CD14-positive monocyte (primary cell): ENCODE data around the gene FREM1. TPM values are rescaled to one million over a fixed set of nuclear protein-coding genes. Genes with fewer than 3 reads are reported as not detected.

ENCODE experiments used
- DNase-seq, 3 donors: peaks; one replicate each; pipeline ENCODE4 v3.0.0-alpha.2; 2011 to 2022
- H2AFZ ChIP-seq: 2 replicates; pipeline ENCODE4 v1.6.0; 2012; ENCODE audit warnings: mild to moderate bottlenecking, low read depth, low read length, inconsistent platforms; ENCODE audit not compliant: insufficient read depth, poor library complexity, severe bottlenecking
- H3K27ac ChIP-seq, 2 donors: 1 replicate in 1 of 2; 2 replicates in 1 of 2; pipeline ENCODE4 v1.5.1; 2012 to 2013; ENCODE audit warnings: low read length in 2 of 2, control low read depth in 1 of 2, inconsistent platforms in 1 of 2, low read depth in 1 of 2, mild to moderate bottlenecking in 1 of 2
- H3K27me3 ChIP-seq, 2 donors: one replicate each; pipeline versions ENCODE4 v1.6.0 to v1.6.1; 2011 to 2013; ENCODE audit warnings: low read length in 2 of 2; ENCODE audit not compliant: control insufficient read depth in 2 of 2, insufficient read depth in 2 of 2
- H3K36me3 ChIP-seq, 2 donors: replicated peaks in 1 of 2; 1 replicate in 1 of 2; 2 replicates in 1 of 2; pipeline versions ENCODE4 v1.5.1 to v1.6.1; 2012 to 2013; ENCODE audit warnings: low read length in 2 of 2, control low read depth in 1 of 2, inconsistent platforms in 1 of 2, mild to moderate bottlenecking in 1 of 2; ENCODE audit not compliant: insufficient read depth in 2 of 2, control insufficient read depth in 1 of 2
- H3K4me1 ChIP-seq, 2 donors: 1 replicate in 1 of 2; 2 replicates in 1 of 2; pipeline versions ENCODE4 v1.5.1 to v1.6.1; 2012 to 2013; ENCODE audit warnings: low read length in 2 of 2, control low read depth in 1 of 2, inconsistent platforms in 1 of 2, mild to moderate bottlenecking in 1 of 2, moderate library complexity in 1 of 2; ENCODE audit not compliant: insufficient read depth in 2 of 2, control insufficient read depth in 1 of 2
- H3K4me2 ChIP-seq: replicated peaks from 2 replicates; pipeline ENCODE3; 2012; ENCODE audit warnings: low read length, moderate library complexity, mild to moderate bottlenecking; ENCODE audit not compliant: poor library complexity, severe bottlenecking; ENCODE audit errors: extremely low read depth
- H3K4me3 ChIP-seq, 3 experiments: fragments of 200-600 bp in 1 of 3; sonication (generic) in 1 of 3; replicated peaks in 1 of 3; 1 replicate in 2 of 3; 2 replicates in 1 of 3; pipeline ENCODE4 v1.5.1; 2011 to 2013; ENCODE audit warnings: low read length in 3 of 3, mild to moderate bottlenecking in 3 of 3, control low read depth in 2 of 3, low read depth in 2 of 3, inconsistent platforms in 1 of 3, moderate library complexity in 1 of 3
- H3K79me2 ChIP-seq: 2 replicates; pipeline ENCODE4 v1.6.0; 2012; ENCODE audit warnings: mild to moderate bottlenecking, control low read depth, inconsistent platforms, low read length, moderate library complexity; ENCODE audit not compliant: insufficient read depth
- H3K9ac ChIP-seq: 2 replicates; pipeline ENCODE4 v1.6.0; 2017; ENCODE audit warnings: low read length, mild to moderate bottlenecking; ENCODE audit not compliant: insufficient read depth, poor library complexity, severe bottlenecking
- H3K9me3 ChIP-seq, 2 donors: replicated peaks in 1 of 2; 1 replicate in 1 of 2; 2 replicates in 1 of 2; pipeline versions ENCODE4 v1.5.1 to v1.6.1; 2012 to 2013; ENCODE audit warnings: low read length in 2 of 2, control low read depth in 1 of 2; ENCODE audit not compliant: control insufficient read depth in 1 of 2, insufficient read depth in 1 of 2
- H4K20me1 ChIP-seq: 2 replicates; pipeline ENCODE4 v1.6.0; 2012; ENCODE audit warnings: mild to moderate bottlenecking, low read length, control low read depth, moderate library complexity; ENCODE audit not compliant: insufficient read depth
- H3K27ac Mint-ChIP-seq, 7 donors: one replicate each; pipeline ENCODE4 v1.8.0; 2020; ENCODE audit warnings: mild to moderate bottlenecking in 7 of 7, mixed read lengths in 7 of 7, moderate library complexity in 6 of 7, inconsistent platforms in 2 of 7
- H3K27me3 Mint-ChIP-seq, 3 donors: one replicate each; pipeline ENCODE4 v1.8.0; 2021 to 2022; ENCODE audit warnings: low read depth in 3 of 3, mild to moderate bottlenecking in 3 of 3, mixed read lengths in 3 of 3, moderate library complexity in 3 of 3, inconsistent platforms in 1 of 3
- H3K36me3 Mint-ChIP-seq, 2 donors: one replicate each; pipeline ENCODE4 v1.8.0; 2020; ENCODE audit warnings: mixed read lengths in 2 of 2, inconsistent platforms in 1 of 2, mild to moderate bottlenecking in 1 of 2
- H3K4me1 Mint-ChIP-seq: one replicate; pipeline ENCODE4 v1.8.0; 2020; ENCODE audit warnings: mild to moderate bottlenecking, mixed read lengths
- H3K4me3 Mint-ChIP-seq, 2 donors: one replicate each; pipeline ENCODE4 v1.8.0; 2020; ENCODE audit warnings: mild to moderate bottlenecking in 2 of 2, mixed read lengths in 2 of 2, moderate library complexity in 1 of 2
- H3K9me3 Mint-ChIP-seq, 7 donors: one replicate each; pipeline ENCODE4 v1.8.0; 2020 to 2022; ENCODE audit warnings: mixed read lengths in 7 of 7, mild to moderate bottlenecking in 6 of 7, moderate library complexity in 6 of 7, inconsistent platforms in 2 of 7
- WGBS: methylation state at CpG from one replicate; pipeline ENCODE4 v1.1.5; 2013; ENCODE audit warnings: missing lambda C conversion rate; ENCODE audit not compliant: insufficient coverage; 5-methylcytosine and 5-hydroxymethylcytosine counted together
- intact Hi-C, 2 donors: fragments of 100-400 bp; cut with micrococcal nuclease; formaldehyde crosslinking; loops; one replicate each; pipeline versions ENCODE4 v1.15.0 to v1.15.1; 2023
- polyA plus RNA-seq, 3 donors: library from polyadenylated mRNA; depleted of rRNA in 1 of 3; unstranded in 2 of 3; stranded (reverse) in 1 of 3; fragments of 300-500 nt in 2 of 3; fragments of >200 nt in 1 of 3; fragmentation: Illumina TruSeq in 2 of 3; gene quantifications; 1 replicate in 2 of 3; 2 replicates in 1 of 3; pipeline ENCODE4 v1.2.3, GENCODE V29; 2012 to 2021
- TF ChIP-seq, protein P1 (sequence below): fragments of 200-600 bp; IDR thresholded peaks from one replicate; pipeline ENCODE4 v1.8.0; 2022; ENCODE audit warnings: antibody characterized with exemption, mild to moderate bottlenecking

Gene FREM1
- polyA plus RNA-seq, 3 donors = not detected

- H3K27me3 Mint-ChIP-seq = peaks cover 0 to 3% (median 0%) of the 10 kb centered on the region in 3 donors
- no peaks in the 10 kb centered on the region for H3K9me3 ChIP-seq
- TF ChIP-seq, protein P1, sequence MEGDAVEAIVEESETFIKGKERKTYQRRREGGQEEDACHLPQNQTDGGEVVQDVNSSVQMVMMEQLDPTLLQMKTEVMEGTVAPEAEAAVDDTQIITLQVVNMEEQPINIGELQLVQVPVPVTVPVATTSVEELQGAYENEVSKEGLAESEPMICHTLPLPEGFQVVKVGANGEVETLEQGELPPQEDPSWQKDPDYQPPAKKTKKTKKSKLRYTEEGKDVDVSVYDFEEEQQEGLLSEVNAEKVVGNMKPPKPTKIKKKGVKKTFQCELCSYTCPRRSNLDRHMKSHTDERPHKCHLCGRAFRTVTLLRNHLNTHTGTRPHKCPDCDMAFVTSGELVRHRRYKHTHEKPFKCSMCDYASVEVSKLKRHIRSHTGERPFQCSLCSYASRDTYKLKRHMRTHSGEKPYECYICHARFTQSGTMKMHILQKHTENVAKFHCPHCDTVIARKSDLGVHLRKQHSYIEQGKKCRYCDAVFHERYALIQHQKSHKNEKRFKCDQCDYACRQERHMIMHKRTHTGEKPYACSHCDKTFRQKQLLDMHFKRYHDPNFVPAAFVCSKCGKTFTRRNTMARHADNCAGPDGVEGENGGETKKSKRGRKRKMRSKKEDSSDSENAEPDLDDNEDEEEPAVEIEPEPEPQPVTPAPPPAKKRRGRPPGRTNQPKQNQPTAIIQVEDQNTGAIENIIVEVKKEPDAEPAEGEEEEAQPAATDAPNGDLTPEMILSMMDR = no peak
- no peaks in the 10 kb centered on the region for H3K4me1 ChIP-seq
- no peaks in the 10 kb centered on the region for H3K4me1 Mint-ChIP-seq
- no peak overlapping the region for H3K27ac ChIP-seq
- no peaks in the 10 kb centered on the region for H4K20me1 ChIP-seq
- H3K79me2 ChIP-seq = no peaks in the 10 kb centered on the region
- intact Hi-C loops = no loop called here
- DNase-seq = no peak
- H3K36me3 Mint-ChIP-seq = no peaks in the 10 kb centered on the region
- H3K27ac Mint-ChIP-seq = no peak overlapping the region
- no peaks in the 10 kb centered on the region for H3K36me3 ChIP-seq
- H2AFZ ChIP-seq = no peak overlapping the region
- no peak overlapping the region for H3K4me3 ChIP-seq
- H3K4me3 Mint-ChIP-seq = no peak overlapping the region
- H3K9ac ChIP-seq = no peak overlapping the region
- no peak overlapping the region for H3K4me2 ChIP-seq
- no peaks in the 10 kb centered on the region for H3K27me3 ChIP-seq
- peaks cover 0 to 15% (median 4%) of the 10 kb centered on the region in 7 donors for H3K9me3 Mint-ChIP-seq
Observed at GRCh38 chr9:14870090-14870489, 40.1 kb downstream of the FREM1 start.

- no peaks in the 10 kb centered on the region for H3K9me3 ChIP-seq
- WGBS = no CpG with 5 or more reads among the region's 3 CpGs
- no peaks in the 10 kb centered on the region for H4K20me1 ChIP-seq
- H3K9ac ChIP-seq = no peak overlapping the region
- no peaks in the 10 kb centered on the region for H3K79me2 ChIP-seq
- no peaks in the 10 kb centered on the region for H3K27me3 ChIP-seq
- intact Hi-C loops = no loop called here
- Mint-ChIP-seq H3K4me3 (no peak overlapping the region), H3K9me3 (peaks cover 0 to 15% (median 4%) of the 10 kb centered on the region in 7 donors), H3K27ac (no peak overlapping the region), H3K36me3 (no peaks in the 10 kb centered on the region), H3K27me3 (peaks cover 0 to 3% (median 0%) of the 10 kb centered on the region in 3 donors), H3K4me1 (no peaks in the 10 kb centered on the region)
- no peaks in the 10 kb centered on the region for H3K36me3 ChIP-seq
- TF ChIP-seq, protein P1 = no peak
- H3K4me2 ChIP-seq = no peak overlapping the region
- DNase-seq = no peak
- H3K4me1 ChIP-seq = no peaks in the 10 kb centered on the region
- no peak overlapping the region for H3K4me3 ChIP-seq
- no peak overlapping the region for H2AFZ ChIP-seq
- no peak overlapping the region for H3K27ac ChIP-seq
Observed at GRCh38 chr9:14869671-14870070, 40.6 kb downstream of the FREM1 start.
